GM12878 (cell line): ENCODE data around the gene CDK5RAP3. TPM values are rescaled to one million over a fixed set of nuclear protein-coding genes. Genes with fewer than 3 reads are reported as not detected.

Source experiments
- CBFB ChIP-seq: IDR thresholded peaks from 2 replicates; pipeline ENCODE4 v1.6.1; 2016; ENCODE audit warnings: antibody characterized with exemption, low read depth
- CREB1 ChIP-seq: IDR thresholded peaks from 2 replicates; pipeline ENCODE4 v1.6.1; 2012; ENCODE audit warnings: low read depth, mild to moderate bottlenecking, inconsistent platforms
- E4F1 ChIP-seq: fragments of 450-650 bp; IDR thresholded peaks from 2 replicates; pipeline ENCODE4 v1.6.1; 2018; ENCODE audit warnings: borderline replicate concordance, mild to moderate bottlenecking; ENCODE audit not compliant: partially characterized antibody
- MLLT1 ChIP-seq: fragments of 450-650 bp; IDR thresholded peaks from 2 replicates; pipeline ENCODE4 v1.6.1; 2016; ENCODE audit warnings: mild to moderate bottlenecking
- MTA2 ChIP-seq: fragments of 450-650 bp; IDR thresholded peaks from 2 replicates; pipeline ENCODE4 v1.6.1; 2016; ENCODE audit warnings: low read depth, mild to moderate bottlenecking, moderate library complexity
- MXI1 ChIP-seq: fragments of 150-350 bp; IDR thresholded peaks from 2 replicates; pipeline ENCODE4 v1.6.1; 2011; ENCODE audit warnings: low read depth, mild to moderate bottlenecking, inconsistent platforms, low read length, improper control_type of control experiment
- PRDM15 ChIP-seq: fragments of 450-650 bp; formaldehyde crosslinking; IDR thresholded peaks from 2 replicates; pipeline ENCODE4 v1.4.0; 2020; ENCODE audit warnings: mild to moderate bottlenecking, moderate library complexity
- SUPT20H ChIP-seq: IDR thresholded peaks from 2 replicates; pipeline ENCODE4 v1.6.1; 2011; ENCODE audit warnings: low read depth, mild to moderate bottlenecking, low read length, moderate library complexity, borderline replicate concordance; ENCODE audit not compliant: control insufficient read depth
- polyA plus RNA-seq, 11 experiments: library from polyadenylated mRNA; depleted of rRNA in 4 of 11; unstranded in 6 of 11; stranded (reverse) in 5 of 11; fragments of >200 nt; fragmentation: Nextera tagmentation in 4 of 11; fragmentation: Illumina TruSeq in 1 of 11; extraction: Ambion mirVana in 4 of 11; extraction: Trizol in 1 of 11; gene quantifications; 1 replicate in 1 of 11; 2 replicates in 10 of 11; pipeline versions ENCODE4 v1.2.1 to v1.2.3, GENCODE V29; 2011 to 2016; ENCODE audit warnings: inconsistent platforms in 2 of 11, missing spikeins in 2 of 11, low read depth in 1 of 11
- total RNA-seq, 4 experiments: library from RNA; depleted of rRNA in 3 of 4; stranded (reverse); fragments of >200 nt in 3 of 4; fragmentation: Illumina TruSeq in 1 of 4; extraction: Trizol in 1 of 4; gene quantifications; 2 replicates each; pipeline versions ENCODE4 v1.2.1 to v1.2.3, GENCODE V29; 2013 to 2021

Gene CDK5RAP3
- total and polyA plus RNA-seq, 10 of the 15 experiments (the other 5 are each of a cell fraction or from before 2014, with no cell fraction given) = 69.4 to 237 (median 160) TPM

GRCh38 chr17:47968836-47969235 lies 2.1 kb upstream of the CDK5RAP3 start (continued):
- TF ChIP-seq E4F1 (no peak), PRDM15 (no peak), MXI1 (no peak), MTA2 (no peak), CBFB (no peak), SUPT20H (no peak), MLLT1 (no peak), CREB1 (no peak)
